DOHH2 (cell line): ENCODE results near the gene FTCDNL1.

Source experiments
- H3F3A ChIP-seq: fragments of 200-600 bp; sonication (generic), shearing (Covaris generic); 2 replicates; pipeline ENCODE4 v1.6.0; 2016; ENCODE audit warnings: antibody characterized with exemption, mild to moderate bottlenecking; ENCODE audit not compliant: control insufficient read depth, insufficient read depth
- H3K27ac ChIP-seq: fragments of 200-600 bp; sonication (generic); 2 replicates; pipeline ENCODE4 v1.5.1; 2014; ENCODE audit warnings: low read depth, mild to moderate bottlenecking, low read length, moderate library complexity
- H3K27me3 ChIP-seq: fragments of 200-600 bp; sonication (generic); 2 replicates; pipeline ENCODE4 v1.6.1; 2014; ENCODE audit warnings: mild to moderate bottlenecking, low read length, mixed read lengths; ENCODE audit not compliant: control insufficient read depth
- H3K36me3 ChIP-seq: fragments of 200-600 bp; sonication (generic); 2 replicates; pipeline ENCODE4 v1.6.1; 2014; ENCODE audit warnings: mild to moderate bottlenecking, low read length, moderate library complexity, mixed read lengths; ENCODE audit not compliant: control insufficient read depth
- H3K4me1 ChIP-seq: fragments of 200-600 bp; sonication (generic); 2 replicates; pipeline ENCODE4 v1.6.1; 2014; ENCODE audit warnings: mild to moderate bottlenecking, low read length, mixed read lengths; ENCODE audit not compliant: control insufficient read depth
- H3K4me2 ChIP-seq: fragments of 200-600 bp; sonication (generic); 2 replicates; pipeline ENCODE4 v1.6.0; 2014; ENCODE audit warnings: mild to moderate bottlenecking, low read length, moderate library complexity
- H3K4me3 ChIP-seq: fragments of 200-600 bp; sonication (generic); 2 replicates; pipeline ENCODE4 v1.5.1; 2014; ENCODE audit warnings: mild to moderate bottlenecking, low read length, mixed read lengths
- H3K79me2 ChIP-seq: fragments of 200-600 bp; sonication (generic); 2 replicates; pipeline ENCODE4 v1.6.1; 2014; ENCODE audit warnings: mild to moderate bottlenecking, low read length, mixed read lengths; ENCODE audit not compliant: control insufficient read depth
- H3K9me2 ChIP-seq: fragments of 200-600 bp; sonication (generic); replicated peaks from 2 replicates; pipeline ENCODE4 v1.6.1; 2014; ENCODE audit warnings: mild to moderate bottlenecking, low read length, mixed read lengths; ENCODE audit not compliant: control insufficient read depth
- H3K9me3 ChIP-seq: fragments of 200-600 bp; sonication (generic); 2 replicates; pipeline ENCODE4 v1.6.1; 2014; ENCODE audit warnings: antibody characterized with exemption, low read length, mixed read lengths; ENCODE audit not compliant: control insufficient read depth, insufficient read depth
- H4K20me1 ChIP-seq: fragments of 200-600 bp; sonication (generic); 2 replicates; pipeline ENCODE4 v1.6.0; 2014; ENCODE audit warnings: low read depth, mild to moderate bottlenecking, antibody characterized with exemption, low read length, moderate library complexity; ENCODE audit not compliant: control insufficient read depth, insufficient read depth
- CTCF ChIP-seq: fragments of 200-600 bp; sonication (generic); IDR thresholded peaks from one replicate; pipeline ENCODE4 v1.5.1; 2014; ENCODE audit warnings: antibody characterized with exemption, mild to moderate bottlenecking, low read depth, low read length; ENCODE audit not compliant: poor library complexity, severe bottlenecking
- EZH2phosphoT487 ChIP-seq: fragments of 200-600 bp; sonication (generic); IDR thresholded peaks from 2 replicates; pipeline ENCODE4 v1.6.1; 2017; ENCODE audit warnings: borderline replicate concordance, mild to moderate bottlenecking, antibody characterized with exemption, low read length, moderate library complexity, mixed read lengths

FTCDNL1 gene

GRCh38 chr2:199757233-199757870 is 93.6 kb downstream of the FTCDNL1 start:
- Histone ChIP-seq H3K27me3 (peaks cover 5% of the 10 kb centered on the region; the same call in 1 of the 2 replicates), H3K36me3 (no peaks in the 10 kb centered on the region)
- no peak for TF ChIP-seq CTCF
- TF ChIP-seq EZH2phosphoT487: no peak

GRCh38 chr2:199756743-199757142 is 94.2 kb downstream of the FTCDNL1 start:
- TF ChIP-seq CTCF (no peak), EZH2phosphoT487 (no peak)
- H3K9me3 ChIP-seq: no peaks in the 10 kb centered on the region
- no peaks in the 10 kb centered on the region for H3K9me2 ChIP-seq
- H3K4me2 ChIP-seq: no peak overlapping the region
- H3K36me3 ChIP-seq: no peaks in the 10 kb centered on the region
- peaks cover 5% of the 10 kb centered on the region; the same call in 1 of the 2 replicates for H3K27me3 ChIP-seq
- no peaks in the 10 kb centered on the region; the same call in 1 of the 2 replicates for H3K4me1 ChIP-seq
- no peaks in the 10 kb centered on the region for H4K20me1 ChIP-seq
- H3K4me3 ChIP-seq: no peak overlapping the region
- H3K79me2 ChIP-seq: no peaks in the 10 kb centered on the region
- no peaks in the 10 kb centered on the region for H3F3A ChIP-seq
- H3K27ac ChIP-seq: no peak overlapping the region

More at GRCh38 chr2:199757233-199757870, 93.6 kb downstream of the FTCDNL1 start:
- Histone ChIP-seq H3K9me2 (no peaks in the 10 kb centered on the region), H3F3A (no peaks in the 10 kb centered on the region), H3K4me2 (no peak overlapping the region), H4K20me1 (no peaks in the 10 kb centered on the region), H3K4me3 (no peak overlapping the region), H3K4me1 (no peaks in the 10 kb centered on the region; the same call in 1 of the 2 replicates), H3K27ac (no peak overlapping the region), H3K79me2 (no peaks in the 10 kb centered on the region), H3K9me3 (no peaks in the 10 kb centered on the region)

GRCh38 chr2:199756211-199756610 is 94.8 kb downstream of the FTCDNL1 start:
- Histone ChIP-seq H3K79me2 (no peaks in the 10 kb centered on the region), H3K9me2 (no peaks in the 10 kb centered on the region), H3K27ac (no peak overlapping the region), H4K20me1 (no peaks in the 10 kb centered on the region), H3K9me3 (no peaks in the 10 kb centered on the region), H3F3A (no peaks in the 10 kb centered on the region), H3K4me3 (no peak overlapping the region), H3K4me2 (no peak overlapping the region), H3K4me1 (no peaks in the 10 kb centered on the region; the same call in 1 of the 2 replicates), H3K27me3 (peaks cover 5% of the 10 kb centered on the region; the same call in 1 of the 2 replicates), H3K36me3 (no peaks in the 10 kb centered on the region)
- TF ChIP-seq CTCF: no peak
- no peak for TF ChIP-seq EZH2phosphoT487
